CD4-positive, alpha-beta T cell treated with Interleukin-6 for 4 hours (primary cell): ENCODE data around the gene ASB8.
"Not testable (repeated sequence)": the region's sequence is repeated elsewhere in the genome, so short reads cannot be mapped to it uniquely, and the experiment has no call there.

Source experiments
- DNase-seq: peaks from one replicate; pipeline ENCODE4 v3.0.0-alpha.2; 2020; ENCODE audit warnings: mixed read lengths

ASB8 gene

DNA sequence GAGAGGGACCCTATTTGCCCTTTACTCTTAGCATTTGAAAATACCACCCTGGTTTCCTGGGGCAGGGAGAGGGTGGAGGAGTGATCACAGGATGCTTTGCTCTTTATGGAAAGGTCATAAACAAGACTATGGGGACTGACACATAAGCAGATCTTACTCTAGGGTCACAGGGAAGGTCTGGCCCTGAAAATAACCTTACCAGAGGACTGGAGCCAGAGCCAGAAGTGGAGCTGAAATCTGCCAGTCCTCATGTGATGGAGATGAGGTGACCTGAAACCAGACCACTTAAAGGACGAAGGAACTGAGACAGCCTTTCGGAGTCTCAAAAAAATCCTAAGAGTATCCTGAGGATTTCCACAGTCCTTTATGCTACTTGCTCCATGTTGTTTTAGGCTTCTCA lies 25.8 kb downstream of the ASB8 start:
- no peak for DNase-seq

DNA sequence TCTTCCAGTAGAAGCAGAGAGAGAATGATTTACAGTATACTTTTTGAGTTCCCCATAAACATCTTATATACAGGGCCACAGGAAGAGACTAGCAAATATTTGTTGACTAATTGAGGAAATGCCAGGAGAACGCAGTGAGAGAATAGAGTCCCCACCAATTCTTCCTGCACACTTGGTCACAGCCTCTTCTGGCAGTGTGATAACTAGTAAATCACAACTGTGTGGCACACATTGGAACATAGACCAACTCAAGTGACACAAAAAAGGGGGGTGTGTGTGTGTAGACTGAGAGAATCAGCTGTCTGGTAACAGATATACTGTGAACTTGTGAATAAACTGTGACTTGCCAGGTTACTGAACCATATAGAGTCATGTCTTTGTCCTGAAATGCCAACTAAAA lies 27.9 kb downstream of the ASB8 start:
- DNase-seq, result no peak

- no peak for DNase-seq
Measured at GRCh38 chr12:48128800-48129199, 28.5 kb downstream of the ASB8 start.

DNA sequence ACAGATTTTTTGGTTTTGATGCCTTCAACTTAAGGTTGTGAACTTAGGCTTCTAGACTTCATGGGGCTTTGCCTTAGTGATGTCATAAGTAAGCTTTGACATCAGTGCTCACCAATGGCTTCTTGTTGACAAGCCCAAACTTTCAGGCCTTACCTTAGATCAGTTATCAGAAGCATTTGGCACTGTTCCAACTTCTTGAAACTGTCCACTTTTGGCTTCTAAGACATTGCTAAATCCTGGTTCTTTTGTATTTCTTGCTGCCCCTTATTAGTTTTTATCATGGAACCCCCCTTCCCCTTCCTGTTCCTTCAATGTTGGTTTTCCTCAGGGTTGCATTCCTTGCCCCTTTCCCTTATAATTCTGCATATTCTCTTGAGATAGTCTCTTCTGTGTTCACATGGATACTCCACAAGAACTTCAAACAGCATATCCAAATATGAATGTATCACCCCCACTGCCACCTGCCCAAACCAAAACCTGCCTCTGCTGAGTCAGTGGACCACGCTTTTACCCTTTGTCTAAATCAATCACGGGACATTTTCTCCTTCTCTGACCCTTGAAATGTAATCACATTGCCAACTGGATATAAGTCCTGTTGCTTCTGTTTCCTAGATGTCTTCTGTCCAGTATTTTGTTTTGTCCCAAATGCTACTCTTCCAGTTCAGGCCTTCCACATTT lies 30.2 kb downstream of the ASB8 start:
- DNase-seq, result no peak

- DNase-seq, result no peak
Measured at GRCh38 chr12:48125985-48126384, 31.3 kb downstream of the ASB8 start.

GRCh38 chr12:48125542-48125941 lies 31.8 kb downstream of the ASB8 start:
- not testable (repeated sequence) for DNase-seq

DNA sequence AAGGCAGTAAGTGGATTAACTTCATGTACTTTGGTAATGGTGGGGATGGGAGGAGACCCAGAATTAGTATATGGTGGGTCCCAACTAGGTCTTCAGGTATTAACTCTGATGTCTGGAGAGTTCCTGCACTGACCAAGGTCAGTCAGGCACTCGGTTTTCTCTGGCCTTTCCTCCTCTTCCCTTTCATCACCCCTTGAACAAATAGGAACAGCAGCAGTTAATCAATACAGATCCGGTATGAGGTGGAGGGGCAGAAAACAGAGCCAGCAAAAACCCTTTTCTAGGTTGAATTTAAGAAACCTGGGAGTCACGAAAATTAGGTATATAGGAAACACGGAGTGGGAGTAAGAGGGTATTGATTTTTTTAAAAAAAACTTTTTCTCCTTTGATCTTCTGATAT lies 34.1 kb downstream of the ASB8 start:
- DNase-seq, result no peak

GRCh38 chr12:48122065-48122834 lies 35.1 kb downstream of the ASB8 start:
- DNase-seq, result no peak

DNA sequence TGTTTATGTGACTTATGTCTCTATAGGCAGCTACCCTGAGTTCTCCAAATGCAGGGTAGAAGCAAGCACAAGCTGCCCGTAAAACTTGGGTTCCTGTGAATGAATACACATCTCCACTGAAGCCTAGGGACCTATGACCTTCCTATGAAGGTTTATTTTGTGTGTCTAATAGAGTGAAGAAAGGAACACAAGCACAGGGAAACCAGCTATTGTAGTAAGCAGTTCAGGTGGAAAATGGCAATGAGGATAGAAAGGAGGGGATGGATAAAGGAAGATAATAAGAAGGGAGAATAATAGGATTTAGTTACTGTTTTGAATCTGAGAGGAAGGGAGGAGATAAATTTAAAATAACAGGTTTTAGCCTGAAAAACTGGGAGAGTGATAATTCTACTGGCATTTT lies 35.8 kb downstream of the ASB8 start:
- DNase-seq, result no peak

DNA sequence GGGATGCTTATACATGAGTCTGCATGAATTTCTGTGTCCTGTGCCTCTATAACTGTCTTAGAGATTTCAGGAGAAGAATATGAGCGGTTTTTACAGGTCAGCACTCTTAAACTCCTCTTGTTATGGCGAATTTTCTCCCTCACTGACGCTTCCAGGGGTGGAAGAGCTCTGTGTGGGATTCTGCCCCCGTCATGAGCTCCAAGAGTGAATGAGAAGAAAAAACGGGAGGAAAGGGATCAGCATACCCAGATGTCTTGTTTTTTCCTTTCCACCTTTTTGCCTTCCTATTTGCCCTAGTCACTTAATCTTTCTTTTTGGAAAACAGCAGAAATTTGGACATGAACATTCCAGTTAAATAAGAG lies 37.5 kb downstream of the ASB8 start:
- DNase-seq, result no peak

DNA sequence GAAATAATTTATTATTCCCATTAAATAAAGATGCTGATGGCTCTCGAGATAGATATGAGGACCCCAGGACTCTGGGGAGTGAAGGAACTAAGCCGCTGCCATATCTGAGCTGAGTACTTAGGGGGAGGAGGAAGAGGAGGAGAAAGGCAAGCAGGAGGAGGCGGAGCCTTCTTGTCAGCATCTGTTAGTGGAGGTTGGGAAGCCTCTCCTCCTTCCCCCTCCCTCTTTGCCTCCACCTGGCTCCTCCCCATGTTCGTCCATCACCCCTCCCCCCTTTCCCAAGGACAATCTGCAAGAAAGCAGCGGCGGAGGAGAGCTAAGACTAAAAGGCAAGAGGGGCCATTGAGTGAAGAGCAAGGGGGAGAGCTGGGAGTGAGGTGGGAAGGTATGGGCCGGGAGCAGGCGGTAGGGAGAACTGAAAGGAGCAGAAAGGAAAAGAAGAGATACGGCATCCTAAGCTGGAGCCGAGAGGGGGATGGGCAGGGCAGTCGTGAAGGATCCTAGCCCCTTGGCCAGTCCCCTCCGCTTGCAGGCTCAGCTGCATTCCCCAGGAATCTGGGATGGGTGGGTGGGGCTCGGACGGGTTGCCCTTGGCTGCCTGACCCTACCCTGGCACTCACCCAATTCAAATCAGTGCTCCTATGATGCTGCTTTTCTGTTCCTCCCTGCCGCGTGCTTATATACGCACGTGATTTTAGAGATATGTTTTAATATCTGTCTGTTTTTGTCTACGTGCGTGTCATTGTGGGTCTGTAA lies 38.1 kb downstream of the ASB8 start, which contains the start of gene PFKM:
Gene PFKM, plus strand, starts transcription at position 287 of the 756 bp plus-strand sequence. CDS start 3,411 bp downstream, outside the sequence.
- DNase-seq, result peak; percentile 83

DNA sequence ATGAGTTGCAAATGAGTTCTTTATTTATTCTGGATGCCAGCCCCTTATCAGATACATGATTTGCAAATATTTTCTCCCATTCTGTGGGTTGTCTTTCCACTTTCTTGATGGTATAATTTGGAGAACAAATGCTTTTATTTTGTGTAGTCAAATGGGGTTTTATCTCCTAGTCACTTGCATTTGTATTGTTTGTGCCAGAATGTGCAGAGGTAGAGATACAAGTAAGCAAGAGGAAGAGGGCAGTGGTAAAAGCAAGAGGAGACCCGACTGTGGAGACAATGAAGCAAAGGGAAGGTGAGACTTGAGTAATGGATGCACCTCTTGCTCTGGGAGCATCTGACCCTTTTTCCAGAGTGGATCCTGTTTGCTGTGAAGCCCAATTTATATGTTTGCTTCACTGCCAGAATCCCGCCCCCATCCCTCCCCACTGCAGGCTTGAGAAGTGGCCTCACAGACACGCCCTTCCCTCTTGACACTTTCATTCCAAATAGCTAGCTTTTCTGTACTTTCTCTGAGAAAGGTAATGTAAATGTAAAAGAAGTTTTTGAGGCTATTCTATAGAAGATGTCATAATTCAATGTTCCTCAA lies 38.9 kb downstream of the ASB8 start:
- no peak for DNase-seq

DNA sequence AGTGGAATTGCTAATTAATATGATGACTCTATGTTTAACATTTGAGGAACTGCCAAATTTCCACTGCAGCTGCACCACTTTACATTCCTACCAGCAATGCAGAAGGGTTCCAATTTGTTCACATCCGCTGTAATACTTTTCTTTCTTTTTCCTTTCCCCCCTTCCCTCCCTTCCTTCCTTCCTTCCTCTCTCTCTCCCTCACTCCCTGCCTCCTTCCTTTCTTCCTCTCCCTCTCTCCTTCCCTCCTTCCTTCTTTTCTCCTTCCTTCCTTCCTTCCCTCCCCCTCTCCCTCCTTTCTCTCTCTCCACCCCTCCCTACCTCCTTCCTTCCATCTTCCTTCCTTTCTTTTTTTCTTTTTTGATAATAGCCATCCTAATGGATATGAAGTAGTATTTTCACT lies 41.4 kb downstream of the ASB8 start:
- no peak for DNase-seq

DNA sequence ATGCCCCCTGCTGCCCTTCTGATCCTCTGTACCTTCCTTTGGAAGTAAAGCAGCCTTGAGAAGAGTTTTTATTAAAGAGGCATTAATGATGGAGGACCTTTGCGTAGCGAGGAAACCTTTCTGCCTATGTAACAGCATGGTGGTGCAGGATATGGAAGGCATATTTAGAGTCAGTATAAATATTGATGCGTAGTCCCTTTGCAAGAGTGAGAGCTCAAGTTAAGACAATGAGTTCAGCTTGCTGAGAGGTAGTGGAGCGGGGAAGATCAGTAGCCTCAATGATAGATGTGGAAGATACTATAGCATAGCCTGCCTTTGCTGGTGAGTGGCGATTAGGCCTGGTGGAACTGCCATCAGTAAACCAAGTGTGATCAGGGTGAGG lies 46.0 kb downstream of the ASB8 start:
- DNase-seq, result not testable (repeated sequence)

DNA sequence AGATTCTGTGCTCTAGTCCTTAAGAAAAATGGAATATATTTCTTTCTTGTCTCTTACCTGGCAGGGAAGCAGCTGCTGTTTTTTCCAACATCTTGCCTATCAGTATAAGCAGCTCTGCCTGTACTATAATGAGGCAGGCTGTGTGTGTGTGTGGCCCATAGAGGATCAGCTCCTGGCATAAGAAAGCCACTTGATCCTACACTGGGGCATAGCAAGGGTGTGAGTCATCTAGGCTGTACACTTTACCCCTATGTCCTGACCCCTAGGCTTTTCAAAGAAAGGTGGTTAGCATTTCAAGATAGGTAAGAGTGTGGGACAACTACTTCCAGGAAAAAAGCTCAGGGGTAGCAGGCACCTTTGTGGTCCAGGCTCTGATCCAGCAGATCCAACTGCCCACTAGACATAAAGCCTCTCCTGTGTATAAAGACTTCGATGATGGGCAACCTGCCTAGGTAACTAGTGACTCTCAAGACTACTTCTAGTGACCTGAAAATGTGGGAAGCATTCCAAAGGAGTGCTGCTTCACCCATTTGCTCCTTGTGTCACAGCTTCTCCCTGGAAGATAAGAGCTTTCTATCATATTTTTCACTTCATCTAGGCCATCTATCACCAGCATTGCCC lies 46.5 kb downstream of the ASB8 start:
- DNase-seq, result no peak

DNA sequence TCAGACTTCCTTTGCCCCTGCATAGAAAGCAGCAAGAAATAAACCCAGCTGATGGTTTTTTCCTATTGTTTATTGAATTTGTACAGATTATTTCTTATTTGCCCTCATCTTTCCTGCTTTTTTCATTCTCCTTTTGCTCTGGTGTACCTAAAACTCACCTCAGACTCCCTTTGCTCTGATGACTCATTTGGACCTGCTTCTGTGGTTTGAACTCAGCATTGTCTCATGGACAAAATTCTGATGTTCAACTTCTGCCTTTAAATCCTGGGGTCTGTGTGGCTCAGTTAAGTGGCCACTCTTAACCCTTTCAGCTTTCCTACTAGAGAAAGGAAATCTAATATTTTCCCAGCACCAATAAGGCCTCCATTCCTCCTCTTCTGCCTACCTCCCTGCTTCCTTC lies 47.9 kb downstream of the ASB8 start:
- DNase-seq, result no peak

GRCh38 chr12:48106681-48107613 lies 50.4 kb downstream of the ASB8 start:
- DNase-seq, result no peak

DNA sequence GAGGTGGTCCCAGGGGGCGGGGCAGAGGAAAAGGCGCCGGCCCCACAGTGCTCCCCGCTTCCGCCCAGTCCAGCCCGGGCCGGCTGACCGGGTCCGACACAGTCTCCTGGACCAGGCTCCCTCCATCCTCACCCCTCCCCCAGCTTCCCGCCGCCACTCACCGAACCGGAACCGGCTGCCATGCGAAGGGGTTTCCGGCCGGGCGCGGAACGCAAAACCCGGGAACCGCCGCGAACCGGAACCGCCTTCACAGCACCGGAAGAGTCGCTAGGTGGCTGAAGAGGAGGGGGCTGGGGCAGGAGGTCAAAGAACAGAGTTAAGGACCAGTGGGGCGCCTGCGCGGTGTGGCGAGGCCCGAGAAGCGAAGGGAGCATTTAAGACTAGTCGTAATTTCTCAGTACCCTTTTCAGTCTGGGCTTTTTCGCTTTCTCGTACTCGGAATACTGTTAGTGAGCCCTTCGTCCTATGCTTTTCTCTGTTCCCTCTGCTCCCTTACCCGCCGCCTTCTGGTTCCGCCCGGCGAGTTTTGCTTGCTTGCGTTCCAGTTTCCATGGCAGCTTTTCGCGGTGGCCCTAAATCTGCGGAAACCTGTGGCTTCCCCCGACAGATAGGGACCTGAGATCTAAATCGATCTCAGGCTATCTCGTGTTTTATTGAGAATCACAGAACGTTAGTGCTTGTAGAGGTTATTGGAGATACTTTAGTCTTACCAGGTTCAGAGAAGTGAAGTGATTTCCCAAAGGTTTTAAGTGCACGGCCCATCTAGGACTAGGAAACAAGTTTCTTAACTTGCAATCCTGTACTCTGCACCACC lies 51.2 kb downstream of the ASB8 start, which contains the start of gene SENP1:
Gene SENP1, minus strand, starts transcription at position 213 of the 814 bp plus-strand sequence. CDS start 4,607 bp downstream, outside the sequence.
- peak; percentile 89 for DNase-seq

DNA sequence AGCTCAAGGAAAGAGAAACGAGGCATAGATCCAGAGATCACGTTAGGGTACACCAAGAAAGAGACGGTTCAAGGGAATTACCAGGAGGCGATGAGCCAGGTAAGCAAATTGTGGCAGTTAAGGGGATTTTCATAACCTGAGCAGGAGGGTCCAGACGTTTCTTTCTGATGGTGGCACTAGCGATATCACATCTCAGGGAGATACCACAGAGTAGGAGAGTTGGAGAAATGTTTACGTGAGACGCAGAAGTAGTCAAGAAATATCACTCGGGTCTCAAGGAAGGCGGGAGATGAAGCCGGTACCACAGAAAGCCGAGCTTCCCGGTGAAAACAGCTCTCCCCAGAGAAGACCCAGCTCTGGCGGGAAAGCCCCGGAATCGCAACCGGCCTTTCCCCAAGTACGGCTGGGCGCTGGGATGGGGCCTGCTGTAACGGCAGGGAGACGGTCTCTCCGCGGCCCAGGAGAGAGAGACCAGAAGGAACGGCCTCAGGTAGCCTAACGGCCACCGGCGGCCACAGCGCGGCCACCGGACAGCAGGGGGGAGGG lies 51.9 kb downstream of the ASB8 start:
- peak; percentile 41 for DNase-seq

- no peak for DNase-seq
Measured at GRCh38 chr12:48104531-48104930, 52.8 kb downstream of the ASB8 start.
